ENCODE measurements around the gene ETS1.

GRCh38 chr11:128563942-128564641 is 23.3 kb downstream of the ETS1 start:
- TF ChIP-seq, protein P1, sequence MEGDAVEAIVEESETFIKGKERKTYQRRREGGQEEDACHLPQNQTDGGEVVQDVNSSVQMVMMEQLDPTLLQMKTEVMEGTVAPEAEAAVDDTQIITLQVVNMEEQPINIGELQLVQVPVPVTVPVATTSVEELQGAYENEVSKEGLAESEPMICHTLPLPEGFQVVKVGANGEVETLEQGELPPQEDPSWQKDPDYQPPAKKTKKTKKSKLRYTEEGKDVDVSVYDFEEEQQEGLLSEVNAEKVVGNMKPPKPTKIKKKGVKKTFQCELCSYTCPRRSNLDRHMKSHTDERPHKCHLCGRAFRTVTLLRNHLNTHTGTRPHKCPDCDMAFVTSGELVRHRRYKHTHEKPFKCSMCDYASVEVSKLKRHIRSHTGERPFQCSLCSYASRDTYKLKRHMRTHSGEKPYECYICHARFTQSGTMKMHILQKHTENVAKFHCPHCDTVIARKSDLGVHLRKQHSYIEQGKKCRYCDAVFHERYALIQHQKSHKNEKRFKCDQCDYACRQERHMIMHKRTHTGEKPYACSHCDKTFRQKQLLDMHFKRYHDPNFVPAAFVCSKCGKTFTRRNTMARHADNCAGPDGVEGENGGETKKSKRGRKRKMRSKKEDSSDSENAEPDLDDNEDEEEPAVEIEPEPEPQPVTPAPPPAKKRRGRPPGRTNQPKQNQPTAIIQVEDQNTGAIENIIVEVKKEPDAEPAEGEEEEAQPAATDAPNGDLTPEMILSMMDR (IDR thresholded peaks at IDR 0.05; ENCODE audit: poor library complexity, severe bottlenecking), result no peak
- TF ChIP-seq EP300 (conservative IDR thresholded peaks at IDR 0.05; ENCODE audit: poor library complexity, severe bottlenecking) (no peak), EZH2 (IDR thresholded peaks at IDR 0.05; ENCODE audit: borderline replicate concordance, insufficient read depth, low read length, poor library complexity, severe bottlenecking) (no peak), REST (IDR thresholded peaks at IDR 0.05; ENCODE audit: borderline replicate concordance) (no peak), POLR2AphosphoS5 (IDR thresholded peaks at IDR 0.05) (no peak), TAF1 (IDR thresholded peaks at IDR 0.05; ENCODE audit: low read depth) (no peak)
